ENCODE results near the gene UTRN.
A peak's percentile ranks its signal among the peaks of the same experiment; 100 is the strongest.

The UTRN gene

DNA sequence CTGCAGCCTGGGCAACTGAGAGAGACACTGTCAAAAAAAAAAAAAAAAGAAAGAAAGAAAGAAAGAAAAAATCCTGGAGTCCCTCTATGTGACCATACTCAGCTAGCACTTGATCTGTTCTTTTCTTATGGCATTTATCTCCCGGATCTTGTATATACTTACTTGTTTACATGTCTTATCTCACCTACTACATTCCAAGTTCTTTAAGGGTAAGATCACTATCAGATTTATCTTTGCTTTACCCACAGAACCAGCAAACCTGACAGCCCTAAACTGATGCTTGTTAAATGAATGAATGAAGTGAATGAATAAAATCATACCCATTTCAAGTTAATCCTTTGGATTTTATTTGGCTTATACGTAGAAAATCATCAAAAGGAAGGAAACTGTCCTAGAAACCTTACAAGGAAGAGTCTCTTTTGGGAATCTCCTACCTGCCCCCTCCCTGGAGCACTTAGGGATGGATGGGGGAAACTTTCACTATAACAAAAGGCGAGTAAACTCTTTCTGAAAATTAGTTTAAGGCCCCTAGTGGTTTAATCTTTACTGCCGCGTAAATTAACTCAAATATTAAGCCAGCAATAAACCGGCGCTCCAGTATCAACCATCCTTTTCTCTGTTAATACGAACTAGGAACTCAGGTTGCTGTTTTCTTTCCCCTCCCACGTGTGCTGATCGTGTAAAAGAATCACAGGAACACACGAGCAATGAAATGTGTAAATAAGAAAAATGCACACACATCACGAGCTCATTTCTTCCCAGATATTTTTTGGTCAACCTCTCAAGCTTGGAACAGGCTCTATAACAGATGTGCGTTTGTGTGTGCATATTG lies 1.3 kb upstream of the UTRN start:
- no peak for DNase-seq (ENCODE audit: low spot score)

DNA sequence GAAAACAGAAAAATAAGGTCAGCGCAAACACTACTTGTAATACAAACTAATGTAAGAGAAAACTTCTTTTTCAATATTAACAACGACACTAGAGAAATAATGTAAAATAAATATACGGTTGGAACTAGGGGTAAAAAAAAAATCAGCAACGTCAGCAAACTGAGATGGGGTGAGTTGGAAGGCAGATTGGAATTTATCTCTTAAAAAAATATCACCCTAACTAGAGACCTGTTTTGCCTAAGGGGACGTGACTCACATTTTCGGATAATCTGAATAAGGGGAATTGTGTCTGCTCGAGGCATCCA lies 705 bp upstream of the UTRN start:
- no peak for DNase-seq (ENCODE audit: low spot score)

DNA sequence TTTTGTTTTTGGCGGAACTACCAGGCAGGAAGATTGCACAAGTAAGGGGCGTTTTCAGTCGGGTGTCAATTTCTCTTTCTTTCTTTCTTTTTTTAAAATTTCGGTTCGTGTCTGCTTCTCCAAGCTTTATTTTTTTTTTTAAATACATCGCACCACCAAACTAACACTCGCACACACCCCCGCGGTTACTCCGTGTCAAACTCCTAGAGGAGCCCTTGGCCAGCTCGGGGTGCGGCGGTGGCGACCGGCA lies 338 bp downstream of the UTRN start:
- DNase-seq (ENCODE audit: low spot score), result no peak

DNA sequence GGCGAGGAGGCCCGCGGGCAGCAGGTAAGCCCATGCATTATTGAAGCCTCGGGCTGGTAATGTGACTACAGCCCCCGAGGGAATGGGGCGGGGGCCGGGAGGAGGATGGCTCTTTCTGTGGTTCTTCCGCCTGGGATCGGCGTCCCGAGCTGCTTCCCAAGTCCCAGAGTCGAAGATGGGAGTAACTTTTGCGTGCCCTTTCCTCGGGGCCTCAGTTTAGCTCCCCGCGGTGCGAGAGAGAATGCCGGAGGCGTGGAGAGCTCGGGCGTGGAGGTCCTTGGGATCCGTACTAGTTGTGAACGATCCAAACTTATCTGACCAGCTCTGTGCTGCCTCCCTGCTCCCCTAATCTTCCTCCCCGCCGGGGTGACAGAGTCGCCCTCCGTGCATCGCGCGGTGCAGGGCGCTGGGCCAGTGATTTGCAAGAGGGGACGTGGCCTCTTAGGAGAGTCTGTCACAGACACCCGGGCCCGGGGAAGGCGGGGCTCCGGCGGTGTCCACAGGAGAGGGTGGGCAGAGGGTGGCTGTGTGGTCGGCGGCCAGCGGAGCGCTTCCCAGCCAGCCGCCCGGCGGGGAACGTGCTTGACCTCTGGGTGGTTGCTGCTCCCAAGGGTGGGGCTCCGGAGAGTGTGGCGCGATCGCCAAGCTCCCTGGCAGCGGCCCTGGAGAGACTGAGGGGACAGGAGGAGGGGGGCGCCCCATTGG lies 815 bp downstream of the UTRN start:
- peak; percentile 22 for DNase-seq (ENCODE audit: low spot score)

DNA sequence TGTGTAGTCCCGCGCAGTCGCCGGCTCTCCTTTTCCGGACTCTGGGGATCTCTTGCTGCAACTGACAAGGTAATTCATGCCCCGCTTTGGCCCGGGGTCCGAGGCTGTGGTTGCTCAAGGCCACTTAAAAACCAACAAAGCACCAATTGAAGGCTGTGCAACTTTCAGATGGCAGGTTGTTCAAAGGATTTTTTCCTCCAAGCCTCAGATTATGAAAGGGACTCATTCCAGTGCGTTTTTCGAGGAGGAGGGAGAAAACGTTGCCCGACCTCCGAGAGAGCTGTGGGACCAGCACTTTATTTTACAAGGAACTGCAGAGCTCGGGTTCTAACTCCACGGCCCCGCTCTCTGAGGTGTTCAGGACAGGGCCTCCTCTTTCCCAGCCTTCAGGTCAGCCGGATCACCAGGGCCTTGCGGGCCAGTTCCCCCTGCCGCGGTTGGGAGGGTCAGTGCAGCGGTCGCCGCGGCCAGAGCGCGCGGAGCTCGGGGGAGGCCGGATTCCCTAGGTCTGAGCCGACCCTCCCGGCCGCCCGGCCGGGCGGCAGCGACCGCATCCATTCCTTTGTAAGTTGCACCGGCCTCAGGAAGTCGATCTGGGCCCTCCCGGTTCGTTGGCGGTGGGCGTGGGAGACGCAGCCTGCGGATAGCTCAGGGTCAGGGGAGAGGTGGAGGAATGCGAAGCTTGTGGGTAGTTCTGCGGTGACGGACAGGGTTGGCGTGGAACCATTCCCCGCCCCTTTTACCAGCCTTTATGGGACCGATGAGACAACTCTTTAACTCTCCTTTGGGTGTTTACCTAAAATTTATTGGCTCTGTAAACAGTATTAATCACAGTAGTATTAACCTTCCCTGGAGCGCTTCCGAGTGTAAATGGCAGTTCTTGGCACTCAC lies 1.6 kb downstream of the UTRN start:
- no peak for DNase-seq (ENCODE audit: low spot score)

DNA sequence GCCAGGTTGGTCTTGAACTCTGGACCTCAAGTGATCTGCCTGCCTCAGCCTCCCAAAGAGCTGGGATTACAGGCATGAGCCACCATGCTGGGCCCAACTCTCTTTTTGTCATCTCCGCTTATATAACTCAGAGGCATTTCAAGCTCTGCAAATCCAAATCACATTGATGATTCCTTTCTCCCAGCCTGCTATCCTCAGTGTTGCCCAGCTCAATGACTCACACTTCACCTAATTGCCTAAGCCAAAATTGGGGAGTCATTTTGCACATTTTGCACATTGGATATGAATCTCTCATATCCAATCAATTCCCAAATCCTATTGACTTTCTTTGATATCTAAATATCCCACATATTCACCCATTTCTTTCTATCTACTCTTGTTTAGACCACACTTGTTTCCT lies 3.9 kb downstream of the UTRN start:
- DNase-seq (ENCODE audit: low spot score), result no peak

DNA sequence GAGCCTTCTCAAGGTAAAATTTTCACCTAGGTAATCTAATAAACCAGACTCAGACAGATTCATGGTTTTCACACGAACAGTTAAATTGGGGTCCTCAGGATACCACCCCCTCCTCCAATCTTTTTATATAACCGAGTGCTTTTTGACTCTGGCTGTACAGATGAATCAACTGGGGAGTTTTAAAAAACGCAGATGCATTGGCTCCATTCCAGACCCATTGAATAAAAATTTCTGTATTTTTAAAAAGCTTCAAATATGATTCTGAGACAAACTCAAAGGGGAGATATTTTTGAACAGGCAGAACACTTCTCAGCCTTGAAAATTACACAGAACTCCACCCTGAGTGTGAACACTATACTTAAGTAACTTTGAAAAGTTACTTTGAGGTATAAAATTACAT lies 7.2 kb downstream of the UTRN start:
- DNase-seq (ENCODE audit: low spot score), result no peak

DNA sequence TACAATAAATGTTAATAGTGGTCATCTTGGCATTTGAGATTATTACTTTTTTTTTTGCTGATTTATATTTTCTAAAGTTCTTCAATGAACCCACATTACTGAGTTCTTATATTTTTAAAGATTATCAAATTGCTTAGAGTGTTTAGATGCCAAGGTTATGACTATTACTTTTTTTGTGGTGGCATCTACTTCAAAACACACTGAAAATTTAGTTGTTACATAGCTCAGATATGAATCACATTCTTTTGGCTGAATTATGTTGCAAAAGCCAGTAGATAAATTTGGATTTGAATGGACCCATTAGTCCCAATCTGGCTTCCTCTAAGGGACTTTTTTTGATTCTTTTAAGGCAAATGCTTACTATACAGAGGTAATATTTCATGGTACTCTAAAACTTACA lies 8.9 kb downstream of the UTRN start:
- no peak for DNase-seq (ENCODE audit: low spot score)

DNA sequence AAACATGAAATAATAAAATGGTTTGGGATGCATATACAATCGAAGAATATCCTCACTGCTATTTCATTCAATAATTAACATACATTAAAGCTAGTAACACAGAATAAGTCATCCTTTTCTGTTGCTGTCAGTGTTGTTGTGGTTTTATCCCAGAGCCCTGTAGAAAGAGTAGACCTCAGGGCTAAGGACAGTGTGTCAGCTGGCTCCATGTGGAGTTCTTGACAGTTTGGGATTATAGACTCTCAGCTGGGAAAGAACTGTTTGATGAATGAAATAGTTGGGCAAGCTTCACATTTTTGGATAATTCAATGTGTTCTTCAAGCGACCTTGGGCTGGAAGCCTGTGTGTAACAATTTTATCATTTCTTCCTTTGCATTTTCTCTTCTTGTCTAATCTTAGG lies 10.1 kb downstream of the UTRN start:
- no peak for DNase-seq (ENCODE audit: low spot score)

DNA sequence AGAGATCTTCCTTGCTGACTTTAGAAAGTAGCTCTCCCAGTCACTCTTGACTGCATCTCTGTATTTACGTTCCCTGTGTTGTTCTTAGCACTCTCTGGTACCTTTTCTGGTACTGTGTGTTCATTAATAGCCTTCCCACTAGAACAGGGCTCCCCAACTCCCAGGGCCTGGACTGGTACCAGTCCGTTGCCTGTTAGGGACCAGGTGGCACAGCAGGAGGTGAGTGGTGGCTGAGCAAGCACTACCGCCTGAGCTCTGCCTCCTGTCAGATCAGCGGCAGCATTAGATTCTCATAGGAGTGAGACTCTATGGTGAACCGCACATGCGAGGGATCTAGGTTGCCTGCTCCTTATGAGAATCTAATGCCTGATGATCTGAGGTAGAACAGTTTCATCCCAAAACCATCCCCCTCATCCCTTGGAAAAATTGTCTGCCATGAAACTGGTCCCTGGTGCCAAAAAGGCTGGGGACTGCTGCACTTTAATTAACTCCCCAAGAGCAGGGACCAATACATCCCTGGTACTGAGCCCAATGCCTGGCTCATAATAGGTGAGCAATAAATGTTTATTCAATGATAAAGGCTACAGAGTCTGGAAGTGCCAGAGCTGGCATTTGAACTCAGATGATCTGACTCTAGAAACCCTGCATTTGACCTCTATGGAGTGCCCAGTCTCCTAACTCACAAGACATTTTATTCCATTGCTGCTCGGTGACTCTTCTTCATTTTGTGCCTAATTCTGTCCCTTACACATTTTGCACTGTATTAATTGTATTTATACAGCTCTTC lies 11.0 kb downstream of the UTRN start:
- DNase-seq (ENCODE audit: low spot score), result no peak

DNA sequence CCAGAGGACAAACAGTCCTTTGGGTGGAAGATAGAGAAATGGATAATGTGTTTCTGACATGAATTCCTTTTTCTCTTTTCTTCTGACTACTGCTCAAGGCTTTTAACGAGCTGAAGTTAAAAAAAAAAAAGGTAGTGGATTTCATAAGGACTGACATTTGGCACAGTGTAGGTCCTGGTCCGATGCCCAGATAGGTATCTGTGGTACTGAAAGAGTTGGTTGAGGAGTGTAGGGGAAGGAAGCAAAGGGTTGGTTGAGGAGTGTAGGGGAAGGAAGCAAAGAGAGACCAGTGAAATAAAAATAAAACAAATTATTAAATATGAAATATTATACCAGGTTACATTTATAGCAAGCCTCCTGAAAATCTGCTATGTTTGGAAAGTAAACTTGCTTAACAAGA lies 11.8 kb downstream of the UTRN start:
- DNase-seq (ENCODE audit: low spot score), result no peak

DNA sequence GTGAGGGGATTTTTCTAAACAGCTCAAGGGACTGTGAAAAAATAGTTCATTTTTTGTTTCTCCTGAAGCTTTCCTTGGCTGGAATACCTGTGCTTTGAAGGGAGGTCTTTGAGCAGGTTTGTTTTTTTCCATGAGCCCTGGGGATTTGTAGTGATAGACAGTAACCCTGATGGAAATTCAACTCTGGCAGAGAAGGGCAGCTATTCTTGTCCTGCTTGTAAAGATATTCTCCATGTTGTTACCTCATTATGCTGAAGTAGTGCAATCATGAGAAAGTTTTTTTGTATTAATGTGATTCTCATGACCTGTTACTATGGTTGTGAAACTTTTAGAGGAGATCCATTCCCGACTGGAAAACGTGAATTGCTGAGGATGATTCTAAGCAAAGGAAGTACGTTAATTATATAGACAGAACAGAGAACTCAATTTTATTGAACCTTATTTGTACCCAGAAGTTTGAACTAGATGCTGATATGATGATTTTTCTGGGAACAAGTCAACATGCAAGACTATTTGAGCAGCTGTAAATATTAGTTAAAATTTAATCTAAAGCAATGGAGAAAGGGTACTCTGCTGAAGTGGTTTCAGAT lies 12.5 kb downstream of the UTRN start:
- DNase-seq (ENCODE audit: low spot score), result no peak

DNA sequence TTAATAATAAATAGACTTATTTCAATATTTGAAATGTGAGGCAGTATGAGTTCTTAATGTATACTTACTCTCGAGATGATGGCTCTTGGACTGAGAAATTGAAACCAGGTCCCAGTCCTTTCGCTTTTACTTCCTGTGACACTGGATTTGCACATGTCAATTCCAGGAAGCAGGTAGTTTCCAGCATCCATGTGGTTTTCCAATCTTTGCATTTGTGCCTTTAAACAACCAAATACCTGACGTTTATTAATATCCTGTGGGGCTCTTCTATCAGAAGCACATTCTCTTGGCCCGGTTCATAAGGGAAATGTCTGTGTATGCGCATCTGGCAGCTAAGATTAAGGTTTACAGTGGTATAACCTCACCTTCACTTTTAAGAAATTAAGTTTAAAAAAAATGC lies 13.1 kb downstream of the UTRN start:
- DNase-seq (ENCODE audit: low spot score), result no peak

DNA sequence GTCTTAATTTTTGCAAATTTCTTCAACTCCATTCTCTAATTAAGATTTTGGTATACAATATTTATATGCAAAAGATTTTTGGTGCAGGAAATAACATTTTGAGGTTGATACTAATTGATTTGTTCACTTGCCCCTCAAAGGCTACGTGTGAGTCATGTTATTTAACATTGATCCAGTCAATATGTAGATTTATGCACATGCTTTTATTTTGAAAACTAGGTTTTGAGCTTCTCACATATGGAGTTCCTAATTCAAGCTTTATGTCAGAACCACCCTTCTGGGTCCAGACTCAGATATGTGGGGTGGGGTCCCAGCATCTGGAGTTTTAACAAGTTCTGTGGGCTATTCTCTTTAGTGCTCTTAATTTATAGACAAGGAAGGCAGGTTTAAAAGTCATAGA lies 13.8 kb downstream of the UTRN start:
- DNase-seq (ENCODE audit: low spot score), result no peak

DNA sequence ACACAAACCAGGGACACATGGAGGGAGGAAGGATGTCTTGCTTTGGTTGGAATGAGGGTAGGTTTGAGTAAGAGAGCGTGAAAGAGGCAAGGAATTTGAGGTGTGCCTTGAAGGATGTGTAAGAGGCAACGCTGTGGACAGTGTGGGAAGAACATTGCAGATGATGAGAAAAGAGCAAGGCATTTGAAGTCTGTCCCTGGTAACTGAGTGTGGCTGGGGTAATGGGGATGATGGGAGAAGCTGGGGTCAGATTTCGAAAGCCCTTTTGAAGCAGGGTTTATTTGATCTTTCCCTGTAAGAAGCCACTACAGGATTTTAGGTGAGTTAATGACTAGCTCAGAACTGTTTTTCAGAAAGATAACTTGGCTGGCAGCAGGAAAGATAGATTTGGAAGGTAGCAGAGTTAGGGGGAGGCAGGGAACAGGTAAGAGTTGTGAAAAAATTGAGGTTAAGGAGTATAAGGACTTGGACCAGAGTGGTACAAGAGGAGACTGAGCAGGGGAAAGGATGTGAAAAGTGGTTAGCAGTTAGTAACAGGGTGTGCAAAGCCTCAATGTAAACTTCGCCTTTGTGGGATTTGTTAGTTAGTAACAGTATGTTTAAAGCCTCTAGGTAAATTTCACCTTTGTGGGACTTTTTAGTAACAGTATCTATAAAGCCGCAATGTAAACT lies 17.7 kb downstream of the UTRN start:
- peak; percentile 10 for DNase-seq (ENCODE audit: low spot score)

DNA sequence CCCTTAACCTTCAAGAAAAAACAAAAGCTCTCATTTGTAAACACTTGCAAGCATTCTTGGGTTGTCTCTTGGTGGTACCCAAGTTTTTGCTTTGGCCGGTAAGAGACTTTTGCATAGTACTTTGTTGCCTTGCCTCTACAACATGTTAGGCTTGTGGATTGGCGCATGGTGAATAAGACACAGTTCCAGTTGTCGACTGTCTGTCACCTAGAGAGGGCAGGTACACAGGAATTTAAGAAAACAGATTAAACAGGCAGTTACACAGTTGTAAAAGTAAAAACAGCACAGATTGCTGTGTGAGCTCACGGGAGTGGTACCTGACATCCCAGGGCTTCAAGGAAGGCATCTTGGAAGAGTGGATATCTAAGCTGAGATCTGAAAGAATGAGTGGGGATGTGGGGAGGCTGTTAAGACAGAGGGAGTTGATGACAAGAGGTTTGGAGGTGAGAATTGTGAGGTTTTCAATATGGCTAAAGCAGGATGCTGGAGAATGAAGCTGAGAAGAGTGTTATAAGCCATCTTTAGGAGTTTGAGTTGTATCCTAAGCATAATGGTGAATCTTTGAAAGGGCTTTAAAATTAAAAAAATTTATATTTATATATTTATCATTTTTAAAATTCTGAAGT lies 19.2 kb downstream of the UTRN start:
- peak; percentile 11 for DNase-seq (ENCODE audit: low spot score)

DNA sequence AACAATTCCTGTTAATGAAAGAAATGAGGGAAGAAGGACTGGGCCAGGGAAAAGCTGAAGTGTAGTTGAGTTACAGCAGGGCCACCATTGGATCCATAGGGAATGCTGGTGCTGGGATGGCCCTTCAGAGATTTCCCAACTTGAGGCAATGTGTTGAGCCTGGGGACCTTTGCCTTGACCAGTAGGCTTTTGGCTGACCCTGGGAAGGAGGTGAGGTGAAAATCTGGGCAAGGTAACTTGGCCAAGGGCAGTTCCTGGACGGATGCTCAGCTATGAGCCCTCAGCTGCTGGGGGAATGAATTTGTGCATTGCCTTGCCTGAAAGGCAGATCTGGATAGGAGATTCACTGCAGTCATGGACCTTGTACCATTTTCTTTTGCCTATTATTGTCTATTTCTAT lies 20.4 kb downstream of the UTRN start:
- no peak for DNase-seq (ENCODE audit: low spot score)

DNA sequence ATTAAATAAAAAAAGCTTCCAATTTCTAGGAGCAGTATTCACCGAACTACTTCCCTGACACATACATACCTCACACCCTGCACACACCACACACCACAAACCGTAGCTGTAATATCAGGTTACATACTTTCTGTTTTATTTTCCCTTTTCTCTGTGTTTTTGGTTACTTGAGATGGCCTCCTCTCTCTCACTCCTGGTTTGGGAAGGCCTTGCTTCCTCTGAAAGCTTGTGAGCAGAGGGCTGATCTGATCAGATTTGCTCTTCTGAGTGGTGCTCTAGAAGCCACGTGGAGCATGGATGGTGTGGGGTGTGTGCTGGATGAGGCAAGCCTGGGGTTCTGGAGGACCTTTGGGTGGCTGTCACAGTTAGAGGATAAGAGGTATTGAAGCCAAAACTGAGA lies 20.9 kb downstream of the UTRN start:
- peak; percentile 51 for DNase-seq (ENCODE audit: low spot score)

DNA sequence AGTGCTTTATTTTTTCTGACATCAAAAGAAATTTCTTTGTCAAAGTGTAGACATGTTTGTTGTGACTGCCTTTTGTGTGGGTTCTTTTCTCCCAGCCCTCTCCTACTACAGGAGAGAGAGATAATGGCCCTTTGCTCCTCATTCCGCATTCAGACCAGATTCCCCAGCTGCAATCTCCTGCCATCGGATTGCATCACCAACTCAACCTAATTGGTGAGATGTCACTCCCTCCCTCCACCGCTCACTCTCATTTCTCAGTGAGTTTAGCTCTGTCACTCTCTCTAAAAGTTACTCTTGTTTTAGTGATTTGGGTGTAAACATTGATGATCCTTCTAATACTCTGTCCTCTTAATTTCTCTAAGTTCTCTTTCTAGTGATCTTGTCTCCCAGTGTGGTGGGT lies 22.7 kb downstream of the UTRN start:
- no peak for DNase-seq (ENCODE audit: low spot score)

DNA sequence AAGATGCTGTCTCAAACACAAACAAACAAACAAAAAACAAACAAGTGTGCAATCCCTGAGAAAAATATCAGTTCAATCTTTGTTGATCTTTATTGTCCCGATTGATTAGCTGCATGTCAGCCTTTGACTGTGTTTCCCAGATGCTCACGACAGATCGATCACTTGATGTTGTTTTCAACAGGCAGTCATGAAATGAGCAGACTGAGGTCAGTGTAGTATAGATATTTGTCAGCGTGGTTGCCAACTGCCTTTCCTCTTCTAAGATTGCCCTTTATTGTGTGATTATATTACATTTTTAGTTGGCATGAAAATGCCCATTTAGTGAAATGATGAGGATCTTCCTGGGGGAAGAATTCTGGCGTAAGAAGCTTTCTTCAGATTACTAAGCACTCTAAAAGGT lies 25.6 kb downstream of the UTRN start:
- DNase-seq (ENCODE audit: low spot score), result no peak

DNA sequence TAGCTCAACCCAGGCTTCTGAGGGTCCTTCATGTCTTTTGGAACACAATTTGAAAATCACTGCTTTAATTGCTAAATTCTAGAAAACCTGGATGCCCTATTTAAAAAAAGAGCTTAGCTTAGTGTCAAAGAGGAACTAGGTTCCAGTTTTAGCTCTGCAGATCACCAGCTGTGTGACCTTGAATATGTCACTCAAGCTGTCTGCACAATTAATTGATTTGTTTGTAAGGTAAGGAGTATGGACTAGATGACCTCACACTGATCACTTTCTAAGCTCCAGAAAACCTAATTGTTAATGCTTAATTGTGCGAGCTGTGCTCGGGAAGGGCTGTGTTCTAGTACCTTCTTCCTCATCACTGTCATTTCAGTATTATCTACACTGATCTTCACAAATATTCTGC lies 26.2 kb downstream of the UTRN start:
- no peak for DNase-seq (ENCODE audit: low spot score)

Measured in CD4-positive, alpha-beta T cell treated with Interleukin-2 at 100 ng/mL for 4 hours (primary cell).